Measurements from ENCODE around the gene TESPA1.
A peak's percentile ranks its signal among the peaks of the same experiment; 100 is the strongest.

TESPA1 gene

DNA sequence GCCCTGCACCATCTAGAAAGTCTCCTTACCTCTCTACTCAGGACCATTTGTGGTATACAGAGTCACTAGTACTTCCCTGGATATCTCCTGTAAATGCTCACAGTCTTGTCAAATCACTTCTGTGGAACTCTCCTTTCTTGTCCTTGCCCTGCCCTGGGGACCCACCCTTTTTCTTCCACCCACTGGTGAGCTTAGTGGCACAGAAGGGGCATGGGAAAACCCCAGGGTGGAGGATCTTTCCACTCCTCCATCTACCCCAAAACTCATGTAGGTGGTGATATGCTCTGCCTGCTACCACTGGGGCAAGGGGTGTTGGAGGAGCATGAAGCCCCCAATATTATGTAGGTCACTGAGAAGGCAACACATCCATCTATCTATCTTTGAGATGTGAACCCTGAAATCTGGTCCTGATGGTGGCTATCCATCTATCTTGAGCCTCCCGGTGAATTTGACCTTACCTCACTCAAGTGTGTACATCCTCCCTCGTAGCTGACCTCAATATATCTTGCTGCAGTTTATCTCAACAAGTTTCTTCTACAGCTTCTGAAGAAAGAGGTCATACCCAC, 943 bp downstream of the TESPA1 start:
- peak in 1 of 2 donors; percentile 24 for DNase-seq (ENCODE audit: extremely low read depth in 1 of 2, low read depth in 1 of 2)

DNA sequence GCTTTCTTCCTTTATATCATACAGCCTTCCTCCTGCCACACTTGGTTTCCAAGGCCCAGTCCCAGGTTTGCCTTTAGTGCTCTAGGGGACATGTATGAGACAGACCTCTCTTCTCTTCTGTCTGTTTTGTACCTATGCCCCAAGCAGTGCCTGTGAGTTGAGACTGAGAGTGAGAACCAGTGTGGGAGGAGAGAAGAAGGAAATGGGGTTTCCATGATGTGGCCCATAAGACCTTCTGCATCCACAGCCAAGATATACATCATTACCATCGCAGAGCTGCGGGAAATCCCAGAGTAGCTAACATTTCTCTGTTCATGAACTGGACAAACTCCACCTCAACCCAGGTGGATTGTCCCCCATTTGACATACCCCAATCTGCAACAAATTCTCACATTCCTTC, 2.8 kb downstream of the TESPA1 start:
- no peak for DNase-seq (ENCODE audit: extremely low read depth in 1 of 2, low read depth in 1 of 2)

DNA sequence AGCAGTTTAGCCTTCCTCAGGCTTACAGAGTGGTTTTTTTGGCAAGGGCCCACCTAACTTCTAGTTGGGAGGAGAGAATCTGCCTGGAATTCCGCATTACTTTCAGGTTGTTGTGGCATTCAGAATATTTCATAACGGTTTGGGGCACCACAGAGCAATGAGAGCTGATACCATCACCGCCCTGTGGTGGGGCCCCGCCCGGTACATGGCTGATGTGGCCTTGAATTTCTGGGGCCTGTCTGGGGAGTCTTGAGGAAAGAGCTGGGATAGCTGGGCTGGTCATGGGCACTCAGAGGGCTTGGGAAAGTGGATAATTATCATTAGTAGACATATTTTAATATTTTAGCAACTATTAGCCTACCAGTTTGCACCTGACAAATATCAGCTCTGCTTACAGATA, 4.2 kb downstream of the TESPA1 start:
- no peak for DNase-seq (ENCODE audit: extremely low read depth in 1 of 2, low read depth in 1 of 2)

DNA sequence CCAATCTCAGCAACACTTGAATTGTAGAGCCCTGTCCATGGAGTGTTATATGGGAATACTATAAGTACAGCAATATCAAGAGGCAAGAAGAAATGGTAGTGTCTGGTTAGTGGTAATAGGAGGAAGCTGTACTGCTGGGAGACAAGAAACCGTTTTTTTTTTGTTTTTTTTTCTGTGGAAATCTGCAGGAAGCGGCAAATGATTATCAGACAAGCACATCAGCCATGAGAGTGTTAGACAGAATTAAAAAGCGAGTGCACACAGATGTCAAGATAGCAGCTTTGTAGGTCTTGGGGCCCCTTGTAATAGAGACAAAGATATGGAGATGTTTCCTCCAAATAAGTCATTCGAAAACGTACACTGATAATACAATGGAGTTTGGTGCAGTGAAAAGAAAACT, 6.7 kb downstream of the TESPA1 start:
- DNase-seq (ENCODE audit: extremely low read depth in 1 of 2, low read depth in 1 of 2) = no peak

DNA sequence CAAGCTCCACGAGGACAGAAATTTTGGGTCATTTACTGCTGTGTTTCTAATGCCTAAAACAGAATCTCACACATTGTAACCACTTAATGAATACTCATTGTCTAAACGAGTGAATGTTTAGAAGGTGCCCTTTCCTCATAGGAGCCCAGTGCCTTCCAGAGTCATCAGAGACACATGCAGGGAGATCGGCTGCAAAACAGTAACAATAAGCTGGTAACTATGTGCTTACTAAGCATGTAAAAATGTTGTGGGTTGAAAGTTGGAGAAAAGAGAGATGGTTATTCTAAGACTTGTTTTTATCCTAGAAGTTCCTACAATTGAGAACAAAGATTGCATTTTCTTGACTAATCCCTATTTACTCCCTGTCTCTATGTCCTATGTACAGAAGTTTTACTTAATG, 7.4 kb downstream of the TESPA1 start:
- DNase-seq (ENCODE audit: extremely low read depth in 1 of 2, low read depth in 1 of 2) = no peak

DNA sequence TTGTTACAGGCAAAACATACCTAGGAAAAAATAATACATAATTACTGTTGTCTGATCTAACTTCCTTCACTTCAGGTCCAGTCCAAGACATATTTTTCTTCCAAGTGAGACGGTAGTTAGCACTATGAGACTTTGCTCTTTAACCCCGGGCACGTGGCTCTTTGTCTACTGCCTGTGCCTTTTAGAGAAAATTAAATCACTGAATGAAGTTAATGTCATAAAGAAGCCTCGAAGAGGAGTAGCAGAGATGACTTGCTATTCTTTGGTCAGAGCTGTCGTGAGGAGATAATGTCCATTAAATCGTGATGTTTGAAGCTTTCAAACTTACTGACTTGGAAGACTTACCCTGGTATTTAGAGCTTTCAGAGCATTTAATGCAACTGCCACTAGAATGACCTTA, 8.7 kb downstream of the TESPA1 start:
- no peak for DNase-seq (ENCODE audit: extremely low read depth in 1 of 2, low read depth in 1 of 2)

DNA sequence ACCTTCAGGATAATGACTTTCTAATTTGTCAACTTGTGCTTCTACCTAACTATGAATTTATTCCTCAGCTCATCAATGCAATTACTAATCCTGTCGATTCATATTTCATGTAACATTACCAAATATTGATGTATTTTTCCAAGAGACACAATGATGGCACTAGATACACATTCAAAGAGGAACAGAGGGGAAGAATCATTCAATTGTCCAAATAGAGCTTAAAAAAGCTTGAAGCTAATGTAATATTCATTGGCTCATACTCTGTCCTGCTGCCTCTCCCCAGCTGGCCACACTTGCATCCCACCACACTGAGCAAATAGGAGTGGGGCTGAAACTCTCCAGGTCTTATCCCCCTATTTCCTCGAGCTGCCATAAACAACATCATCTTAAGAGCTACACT, 9.3 kb downstream of the TESPA1 start:
- no peak for DNase-seq (ENCODE audit: extremely low read depth in 1 of 2, low read depth in 1 of 2)

DNA sequence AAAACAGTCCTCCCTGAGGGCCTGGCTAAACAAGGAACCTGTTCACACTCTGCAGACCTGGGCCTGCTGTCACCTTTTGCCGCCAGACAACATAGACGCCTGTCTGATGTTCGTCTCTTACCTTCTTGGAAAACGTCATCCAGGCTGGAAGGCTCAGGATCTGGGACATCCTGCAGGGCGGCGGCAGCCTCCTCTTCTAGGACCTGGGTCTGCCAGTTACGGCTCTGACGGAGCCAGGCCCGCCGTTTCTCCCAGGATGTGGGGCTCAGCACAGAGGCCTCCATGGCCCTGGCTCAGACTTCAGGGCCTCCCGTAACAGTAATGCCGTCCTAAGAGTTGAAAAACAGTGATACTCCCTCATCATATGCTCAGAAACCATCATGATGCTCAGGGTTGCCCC, 10.3 kb downstream of the TESPA1 start:
- no peak for DNase-seq (ENCODE audit: extremely low read depth in 1 of 2, low read depth in 1 of 2)

DNA sequence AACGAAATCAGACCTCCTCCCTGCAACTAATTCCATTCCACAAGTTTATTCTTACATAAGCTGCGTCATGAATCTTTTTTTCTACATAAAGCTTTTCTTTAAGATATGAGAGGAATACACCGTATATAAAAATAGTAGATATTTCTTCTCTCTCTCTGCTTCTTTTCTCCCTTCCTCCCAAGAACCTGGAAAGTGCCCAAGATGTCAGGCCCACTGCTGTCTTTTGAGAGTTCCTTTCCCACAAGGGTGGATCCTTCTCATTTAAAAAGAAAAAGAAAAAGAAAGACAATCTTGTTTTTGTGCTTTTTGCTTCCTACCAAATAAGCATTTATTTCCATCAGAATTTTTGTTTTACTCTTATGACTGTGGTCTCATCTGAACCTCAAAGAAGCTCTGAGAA, 11.0 kb downstream of the TESPA1 start:
- no peak for DNase-seq (ENCODE audit: extremely low read depth in 1 of 2, low read depth in 1 of 2)

DNA sequence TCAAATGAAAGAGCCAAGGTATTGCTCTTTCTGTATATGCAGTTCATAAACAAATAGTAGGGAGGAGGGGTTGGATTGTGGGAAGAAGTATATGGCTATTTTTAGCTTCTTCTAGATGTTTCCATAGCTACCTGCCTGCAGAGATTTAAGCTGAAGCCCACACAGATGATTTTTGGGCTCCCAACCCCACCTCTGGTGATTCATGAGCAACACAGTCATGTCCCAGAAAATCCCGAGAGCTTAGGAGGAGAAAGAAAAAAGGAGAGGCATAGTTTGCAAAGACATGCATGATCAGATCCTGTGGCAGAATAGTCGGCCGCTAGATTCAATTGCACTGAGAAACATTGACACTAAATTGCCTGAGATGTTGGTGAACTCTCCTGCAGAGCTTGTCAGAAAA, 13.8 kb downstream of the TESPA1 start:
- no peak for DNase-seq (ENCODE audit: extremely low read depth in 1 of 2, low read depth in 1 of 2)

DNA sequence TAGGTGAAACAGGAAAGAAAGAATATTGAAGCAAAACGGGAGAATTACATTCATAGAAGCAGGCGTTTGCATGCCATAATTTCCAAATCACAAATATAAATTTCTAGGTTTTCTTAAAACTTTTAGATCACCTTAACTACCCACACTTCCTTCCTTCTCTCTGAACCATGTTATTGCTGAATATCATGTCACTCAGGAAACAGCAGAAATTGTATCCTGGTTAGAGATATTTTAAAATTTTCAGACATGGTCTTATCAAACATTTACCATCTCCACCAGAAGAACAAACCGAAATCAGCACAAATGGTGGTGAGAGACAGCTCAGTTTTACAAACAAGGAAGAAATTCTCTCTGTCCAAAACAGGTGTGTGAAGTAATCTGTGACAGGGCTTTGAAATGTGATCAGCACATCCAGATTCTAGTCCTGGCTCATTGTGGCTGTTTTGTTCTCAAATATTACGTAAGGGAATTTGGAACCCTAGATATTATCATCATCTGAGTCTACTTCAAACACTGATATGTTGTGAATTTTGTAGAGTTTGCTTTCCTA, 16.3 kb downstream of the TESPA1 start:
- no peak for DNase-seq (ENCODE audit: extremely low read depth in 1 of 2, low read depth in 1 of 2)

DNA sequence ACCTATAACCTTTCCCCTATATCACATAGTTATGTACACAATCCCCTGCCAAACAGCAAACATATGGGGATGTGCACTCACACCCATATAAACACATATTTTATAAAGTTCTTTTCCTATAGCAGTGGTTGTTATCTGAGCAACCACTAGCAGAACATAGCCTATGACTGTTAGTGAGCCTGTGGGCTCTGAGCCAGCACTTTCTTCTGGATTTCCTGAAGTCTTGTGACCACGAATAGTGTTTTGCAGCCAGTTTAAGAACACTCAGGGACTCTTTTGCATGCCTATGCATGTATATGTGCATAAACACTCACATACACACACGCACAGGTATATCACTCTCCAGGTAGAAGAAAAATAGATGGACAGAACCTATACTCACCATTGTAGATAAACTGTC, 17.1 kb downstream of the TESPA1 start:
- no peak for DNase-seq (ENCODE audit: extremely low read depth in 1 of 2, low read depth in 1 of 2)

DNA sequence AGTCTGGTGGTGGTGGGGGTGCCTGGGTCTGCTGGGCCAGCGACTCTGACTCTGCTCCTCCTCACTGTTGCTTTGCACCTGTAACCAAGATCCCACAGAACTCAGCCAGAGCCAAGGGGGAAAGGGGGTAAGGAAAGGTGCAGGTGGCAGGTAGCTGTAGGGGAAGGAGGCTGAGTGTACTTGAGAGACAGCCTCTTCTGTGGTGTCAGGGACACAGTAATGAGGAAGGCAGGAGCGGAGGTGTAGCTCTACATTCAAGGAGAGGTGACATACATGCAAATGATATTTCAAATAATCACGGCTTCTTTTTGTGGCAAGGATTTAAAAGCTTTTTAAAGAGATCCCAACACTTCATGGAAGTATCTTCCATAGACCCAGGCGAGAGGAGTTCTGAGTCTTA, 23.4 kb downstream of the TESPA1 start:
- DNase-seq (ENCODE audit: extremely low read depth in 1 of 2, low read depth in 1 of 2) = no peak

DNA sequence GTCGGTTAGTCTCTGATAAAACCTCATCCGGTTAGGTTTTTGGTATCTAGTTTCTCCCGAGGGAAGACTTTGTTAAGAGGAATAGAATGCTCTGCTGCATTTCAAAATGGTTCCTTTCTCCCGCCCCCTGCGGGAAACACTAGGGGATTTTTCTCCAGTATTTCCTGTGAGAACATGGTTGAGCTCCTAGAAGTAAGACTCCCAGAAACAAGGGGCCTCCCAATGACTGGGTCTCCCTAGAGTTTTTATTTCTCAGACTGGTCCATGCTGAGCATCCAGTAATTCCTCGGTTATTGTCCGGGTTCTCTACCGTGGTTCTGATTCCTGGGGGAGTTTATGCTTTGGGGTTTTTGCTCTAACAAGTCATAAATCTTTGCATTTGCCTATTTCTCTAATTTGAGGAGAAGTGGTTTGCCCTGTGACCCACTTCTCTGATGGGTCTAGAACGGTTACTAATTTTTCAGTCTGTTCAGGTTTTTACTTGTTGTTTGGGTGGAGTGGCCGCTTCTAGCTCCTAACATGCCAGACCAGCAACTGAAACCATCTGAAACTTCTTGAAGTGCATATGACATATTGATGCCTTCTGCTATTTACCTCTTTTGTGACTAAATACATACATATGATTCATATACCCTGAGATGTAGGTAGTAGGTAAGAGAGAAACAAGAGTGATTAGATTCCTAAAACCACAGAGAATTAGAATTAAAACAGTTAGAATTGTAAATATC, 25.1 kb downstream of the TESPA1 start:
- no peak for DNase-seq (ENCODE audit: extremely low read depth in 1 of 2, low read depth in 1 of 2)

DNA sequence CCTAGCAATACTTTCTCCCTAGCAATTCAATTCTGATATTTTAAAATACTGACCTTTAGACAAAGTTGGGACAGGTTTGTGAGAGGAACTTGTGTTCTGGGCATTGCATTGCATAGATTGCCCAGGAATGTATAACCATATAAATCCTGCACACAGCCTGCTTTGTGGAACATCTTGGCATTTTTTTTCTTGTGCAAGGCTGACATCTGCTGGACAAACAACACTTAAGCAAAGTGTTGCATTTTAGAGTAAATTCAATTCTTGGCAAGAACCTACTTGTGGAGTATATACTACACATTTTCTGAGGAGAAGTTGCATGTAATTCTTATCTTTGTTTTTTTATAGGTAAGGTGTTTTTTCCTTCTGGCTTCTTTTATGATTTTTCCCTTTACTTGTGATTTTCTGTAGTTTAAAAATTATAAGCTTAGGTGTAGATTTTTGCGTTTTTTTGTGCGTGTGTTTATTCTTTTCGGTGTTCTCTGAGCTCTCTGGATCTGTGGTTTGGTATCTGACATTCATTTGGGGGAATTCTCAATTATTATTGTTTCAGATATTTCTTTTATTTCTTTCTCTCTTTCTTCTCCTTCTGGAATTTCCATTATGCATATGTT, 26.4 kb downstream of the TESPA1 start:
- no peak for DNase-seq (ENCODE audit: extremely low read depth in 1 of 2, low read depth in 1 of 2)

DNA sequence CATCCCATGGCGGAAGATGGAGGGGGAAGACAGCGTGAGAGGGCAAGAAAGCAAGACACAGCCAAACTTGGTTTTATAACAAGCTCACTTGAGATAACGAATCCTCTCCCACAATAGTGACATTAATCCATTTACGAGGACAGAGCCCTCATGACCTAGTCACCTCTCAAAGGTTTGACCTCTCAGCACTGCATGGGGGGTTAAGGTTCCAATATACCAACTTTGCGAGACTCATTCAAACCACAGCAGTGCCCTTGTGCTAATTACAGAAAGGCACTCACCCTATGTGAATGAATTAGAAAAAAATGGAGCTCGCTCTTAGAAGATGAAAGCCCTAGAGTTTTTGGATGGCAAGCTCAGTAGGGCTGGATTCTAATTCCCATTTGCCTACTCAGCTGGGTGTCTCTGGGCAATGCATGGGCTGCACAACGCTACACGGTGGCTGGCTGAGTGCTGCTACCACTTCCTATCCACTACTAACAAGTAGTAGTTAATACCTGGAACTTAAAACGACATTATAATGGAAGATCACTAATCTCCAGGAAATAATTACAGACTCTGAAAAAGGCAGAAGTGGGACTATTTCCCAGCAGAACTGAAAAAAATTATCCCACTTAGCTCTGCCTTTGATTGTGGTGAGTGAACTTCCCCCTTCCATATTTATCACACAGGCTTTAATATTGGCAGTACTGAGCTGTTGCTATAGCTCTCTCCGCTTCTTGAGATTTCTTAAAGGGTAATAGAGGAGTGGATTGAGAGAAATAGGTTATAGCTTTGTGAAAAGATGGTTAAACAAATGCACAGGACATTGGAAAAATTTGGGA, 27.5 kb downstream of the TESPA1 start:
- DNase-seq (ENCODE audit: extremely low read depth in 1 of 2, low read depth in 1 of 2) = no peak

DNA sequence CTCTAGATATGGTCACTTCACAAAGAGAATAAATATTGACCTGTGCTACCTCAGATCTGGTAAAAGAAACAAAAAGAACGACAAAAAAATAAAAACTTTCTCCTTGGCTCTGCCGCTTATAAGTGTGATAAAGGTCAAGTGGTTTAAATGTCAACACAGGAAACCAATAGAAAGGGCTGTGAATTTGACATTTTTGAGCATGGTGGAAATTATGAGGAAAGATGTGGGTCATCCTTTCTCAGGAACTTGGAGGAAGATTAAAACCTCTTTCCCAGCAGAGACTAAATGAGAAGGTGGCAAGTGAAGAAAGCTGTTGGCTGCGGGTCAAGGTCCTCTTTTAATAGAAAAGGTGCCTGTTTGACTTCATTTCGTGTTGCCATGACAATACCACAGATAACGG, 28.2 kb downstream of the TESPA1 start:
- no peak for DNase-seq (ENCODE audit: extremely low read depth in 1 of 2, low read depth in 1 of 2)

DNA sequence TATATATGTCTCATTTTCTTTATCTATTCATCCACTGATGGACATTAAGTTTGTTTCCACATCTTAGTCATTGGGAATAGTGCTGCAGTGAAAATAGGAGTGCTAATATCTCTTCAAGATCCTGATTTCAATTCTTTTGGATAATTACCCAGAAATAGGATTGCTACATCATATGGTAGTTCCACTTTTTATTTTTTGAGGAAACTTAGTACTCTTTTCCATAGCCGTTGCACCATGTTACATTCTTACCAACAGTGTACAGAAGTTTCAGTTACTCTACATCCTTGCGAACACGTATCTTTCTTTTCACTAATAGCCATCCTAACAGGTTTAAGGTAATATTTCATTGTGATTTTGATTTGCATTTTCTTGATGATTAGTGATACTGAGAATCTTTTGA, 29.8 kb downstream of the TESPA1 start:
- no peak for DNase-seq (ENCODE audit: extremely low read depth in 1 of 2, low read depth in 1 of 2)

DNA sequence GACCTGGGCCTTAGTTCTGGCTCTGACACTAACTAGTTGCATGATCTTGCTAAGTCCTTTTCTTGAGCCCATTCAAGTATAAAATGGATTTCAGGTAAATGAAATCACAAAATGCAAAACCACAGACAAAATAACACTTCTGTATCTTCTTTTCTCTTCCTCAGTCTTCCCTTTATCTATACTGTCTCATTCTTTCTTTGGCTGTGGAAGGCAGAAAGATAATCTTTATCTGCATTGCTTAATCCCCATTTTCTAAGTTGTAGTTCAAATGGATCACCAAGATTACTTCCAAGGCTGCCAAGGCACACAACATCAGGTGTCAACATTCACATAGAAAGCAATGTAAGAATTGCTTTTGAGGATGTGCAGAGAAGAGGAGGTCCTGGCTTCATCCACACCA, 30.3 kb downstream of the TESPA1 start:
- DNase-seq (ENCODE audit: extremely low read depth in 1 of 2, low read depth in 1 of 2) = no peak

DNA sequence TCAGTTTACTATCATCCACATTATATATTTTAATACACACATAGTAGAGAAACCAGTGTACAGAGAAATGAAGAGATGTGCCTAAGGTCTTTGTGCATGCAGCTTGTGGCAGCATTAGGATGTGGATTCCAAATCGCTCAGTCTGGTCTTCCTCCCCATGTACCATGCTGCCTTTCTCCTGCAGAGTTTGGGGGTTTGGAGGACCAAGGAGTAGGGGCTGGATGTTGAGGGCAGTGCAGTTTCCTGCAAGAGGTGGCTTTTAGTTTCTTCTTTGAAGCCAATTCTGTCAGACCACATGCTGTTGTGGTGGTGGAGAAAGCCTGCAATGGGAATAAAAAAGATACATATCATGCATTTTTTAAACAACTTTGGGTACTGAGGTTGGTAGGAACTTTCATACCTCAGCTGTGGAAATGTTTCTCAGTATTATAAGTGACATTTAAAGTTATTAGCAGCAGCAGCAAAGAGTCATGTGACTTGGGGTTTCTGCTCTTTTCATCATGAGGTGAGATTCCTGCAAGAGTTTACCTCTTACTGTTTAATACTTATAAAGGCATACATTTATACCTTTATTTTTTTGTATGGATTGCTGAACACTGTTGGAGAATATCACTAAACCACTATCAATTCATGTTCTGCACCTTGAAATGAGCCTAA, 34.4 kb downstream of the TESPA1 start:
- no peak for DNase-seq (ENCODE audit: extremely low read depth in 1 of 2, low read depth in 1 of 2)
